Dedifferentiated amniotic fluid mesenchymal stem cell (primary cell): ENCODE results near the gene ARHGEF19.
"Not testable (repeated sequence)": the region's sequence is repeated elsewhere in the genome, so short reads cannot be mapped to it uniquely, and the experiment has no call there.

Source experiments
- DNase-seq: peaks from one replicate; pipeline ENCODE4 v3.0.0-alpha.2; 2016; ENCODE audit errors: extremely low spot score

The ARHGEF19 gene

DNA sequence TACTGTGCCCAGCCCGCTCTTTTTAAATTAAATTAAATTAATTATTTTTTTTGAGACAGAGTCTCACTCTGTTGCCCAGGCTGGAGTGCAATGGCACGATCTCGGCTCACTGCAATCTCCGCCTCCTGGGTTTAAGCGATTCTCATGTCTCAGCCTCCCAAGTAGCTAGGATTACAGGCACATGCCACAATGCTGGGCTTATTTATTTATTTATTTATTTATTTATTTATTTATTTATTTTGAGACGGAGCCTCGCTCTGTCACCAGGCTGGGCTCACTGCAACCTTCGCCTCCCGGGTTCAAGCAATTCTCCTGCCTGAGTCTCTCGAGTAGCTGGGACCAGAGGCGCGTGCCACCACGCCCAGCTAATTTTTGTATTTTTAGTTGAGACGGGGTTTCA, 10.3 kb upstream of the ARHGEF19 start:
- DNase-seq = not testable (repeated sequence)

DNA sequence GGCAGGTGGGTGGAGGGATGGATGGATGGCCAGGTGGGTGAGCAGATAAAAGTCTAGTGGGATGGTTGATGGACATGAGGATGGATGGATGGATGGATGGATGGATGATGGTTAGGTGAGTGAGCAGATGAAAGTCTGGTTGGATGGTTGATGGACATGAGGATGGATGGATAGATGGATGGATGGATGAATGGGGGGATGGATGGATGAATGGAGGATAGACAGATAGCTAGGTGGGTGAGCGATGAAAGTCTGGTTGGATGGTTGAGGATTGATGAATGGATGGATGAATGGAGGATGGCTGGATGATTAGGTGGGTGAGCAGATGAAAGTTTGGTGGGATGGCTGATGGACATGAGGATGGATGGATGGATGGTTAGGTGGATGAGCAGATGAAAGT, 9.0 kb upstream of the ARHGEF19 start:
- DNase-seq = no peak

DNA sequence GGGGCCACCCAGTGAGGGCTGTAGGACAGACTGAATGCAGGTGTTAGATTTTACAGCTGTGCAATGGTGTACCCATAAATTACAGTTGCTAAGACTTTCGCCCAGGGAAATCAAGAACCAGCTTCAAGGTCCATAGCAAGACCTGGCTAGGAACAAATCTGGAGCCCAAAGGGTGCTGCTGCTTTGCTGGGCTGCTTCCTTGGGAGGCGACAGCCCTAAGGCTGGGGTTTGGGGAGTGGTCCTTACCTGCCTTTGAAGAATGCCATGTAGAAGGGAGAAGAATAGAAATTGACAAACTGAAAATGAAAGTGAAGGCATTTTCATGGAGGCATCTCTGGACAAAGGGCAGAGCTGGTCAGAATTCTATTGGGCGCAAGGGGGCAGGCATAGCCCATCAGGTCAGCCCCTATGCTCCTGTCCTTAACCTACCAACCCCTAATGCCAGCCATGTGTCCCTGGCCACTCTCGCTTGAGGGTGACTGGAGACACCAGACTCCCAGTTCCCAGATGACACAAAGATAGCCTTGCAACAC, 7.6 kb upstream of the ARHGEF19 start:
- DNase-seq = no peak

DNA sequence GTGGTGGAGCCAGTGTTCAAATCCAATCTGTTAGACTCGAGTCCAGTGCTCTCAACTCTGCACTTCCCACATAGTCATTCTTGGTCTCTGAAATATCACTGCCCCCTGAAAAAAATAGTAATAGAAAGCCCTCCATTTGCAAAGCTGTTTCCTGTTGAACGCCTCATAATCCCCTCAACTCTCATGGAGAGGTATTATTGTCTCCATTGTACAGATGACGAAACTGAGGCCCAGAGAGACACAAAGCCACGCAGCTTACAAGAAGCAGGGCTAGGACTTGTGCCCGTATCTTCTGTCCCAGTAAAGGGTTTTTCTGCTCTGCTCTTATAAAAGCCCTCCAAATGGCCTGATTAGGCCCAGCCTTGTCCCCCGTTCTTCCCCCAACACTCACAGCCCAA, 6.2 kb upstream of the ARHGEF19 start:
- no peak for DNase-seq

DNA sequence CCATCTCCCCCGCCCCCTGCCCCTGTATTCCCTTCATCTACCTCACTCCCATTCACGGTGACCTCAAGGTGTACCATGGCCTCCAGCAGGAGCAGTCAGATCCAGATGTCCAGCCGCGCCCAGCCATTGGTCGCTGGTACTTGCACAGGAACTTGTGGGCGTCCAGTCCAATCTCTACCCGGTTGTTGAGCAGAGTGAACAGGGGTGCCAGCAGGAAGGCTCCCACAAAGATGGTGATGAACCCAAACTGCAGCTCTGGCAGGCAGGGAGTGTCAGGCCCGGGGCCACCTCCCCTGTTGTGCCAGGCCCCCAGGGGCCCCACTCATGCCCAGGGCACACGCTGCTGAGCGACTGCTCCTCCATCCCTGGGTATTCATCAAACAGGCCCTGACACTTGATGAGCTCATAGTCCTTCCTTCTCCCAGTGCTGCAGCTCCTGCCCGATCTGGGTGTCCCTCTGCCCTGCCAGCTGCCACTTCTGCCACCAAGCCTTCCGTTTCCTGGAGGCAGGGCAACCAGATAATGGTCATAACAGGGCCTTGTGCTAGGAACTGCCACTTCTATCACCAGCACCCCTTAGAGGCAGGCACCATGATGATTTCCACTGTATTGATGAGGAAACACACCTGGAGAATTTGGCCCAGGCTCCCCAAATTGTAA, 5.7 kb upstream of the ARHGEF19 start:
- DNase-seq = no peak

DNA sequence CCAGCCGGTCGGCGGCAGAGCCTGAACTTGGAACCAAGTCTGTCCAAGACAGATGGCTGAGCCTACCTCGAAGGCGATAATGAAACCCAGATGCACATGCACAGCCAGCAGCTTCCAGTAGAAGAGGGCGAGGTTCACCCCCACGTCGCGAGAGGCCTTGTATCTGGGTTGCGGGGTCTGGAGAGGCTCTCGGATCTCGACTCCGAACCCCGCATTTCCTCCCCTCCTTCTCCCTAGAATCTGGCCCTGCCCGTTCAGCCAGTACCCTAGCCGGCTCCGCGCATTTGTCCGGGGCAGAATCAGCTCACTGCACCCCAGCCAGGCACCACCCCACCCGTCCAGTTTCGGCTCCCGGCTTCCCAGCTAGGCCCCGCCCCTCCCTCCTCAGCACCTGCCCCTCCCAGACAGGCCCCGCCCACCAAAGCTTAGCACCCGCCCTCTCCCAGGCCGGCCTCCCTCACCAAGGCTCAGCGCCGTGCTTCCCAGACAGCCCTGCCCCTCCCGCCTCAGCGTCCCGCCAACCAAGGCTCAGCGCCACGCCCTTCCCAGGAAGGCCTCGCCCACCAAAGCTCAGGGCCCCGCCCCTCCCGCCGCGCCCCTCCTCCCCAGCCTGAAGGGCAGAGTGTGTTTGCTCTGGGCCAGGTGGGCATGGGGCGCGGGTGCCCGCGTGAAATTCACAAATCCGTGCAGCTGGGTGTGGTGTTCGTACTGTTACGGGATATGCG, 4.8 kb upstream of the ARHGEF19 start:
- DNase-seq = peak; percentile 96

DNA sequence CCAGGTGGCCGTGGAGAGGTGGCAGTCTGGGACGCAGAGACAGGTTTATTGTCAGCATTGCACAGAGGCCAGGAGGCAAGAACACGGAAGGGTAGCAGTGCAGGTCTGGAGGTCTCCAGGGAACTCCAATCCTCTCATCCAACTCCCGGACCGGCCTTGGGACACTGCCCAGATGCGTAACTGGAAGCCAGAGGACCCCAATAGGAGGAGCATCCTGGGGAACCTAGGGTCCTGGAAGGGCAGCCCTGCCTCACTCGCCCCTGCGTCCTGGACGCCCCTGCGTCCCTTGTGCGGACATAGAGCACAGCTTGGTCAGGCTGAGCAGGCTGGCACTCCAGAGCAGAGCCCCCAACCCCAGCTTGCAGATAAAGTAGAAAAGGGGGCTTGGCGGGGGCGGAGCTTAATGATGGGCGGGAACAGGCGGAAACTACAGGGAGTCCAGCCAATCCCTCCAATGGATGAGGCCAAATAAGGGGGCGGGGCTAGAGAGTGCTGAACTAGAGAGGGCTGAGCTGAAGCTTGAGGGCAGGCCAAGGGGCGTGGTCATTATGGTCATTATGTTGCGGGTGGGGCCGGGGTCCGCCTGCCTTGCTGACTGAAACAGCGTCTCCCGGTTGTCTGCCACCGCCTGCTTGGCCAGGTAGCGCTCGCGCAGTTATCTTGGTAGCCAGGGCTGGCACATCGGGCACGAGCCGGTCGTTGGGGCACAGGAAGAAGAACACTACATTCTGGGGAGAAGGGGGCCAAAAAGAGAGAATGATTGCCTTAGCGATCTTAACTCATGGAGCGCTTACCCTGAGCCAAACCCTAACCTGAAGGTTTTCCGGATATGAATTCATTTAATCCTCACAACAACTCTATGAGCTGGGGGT, 3.7 kb upstream of the ARHGEF19 start:
- peak; percentile 39 for DNase-seq

DNA sequence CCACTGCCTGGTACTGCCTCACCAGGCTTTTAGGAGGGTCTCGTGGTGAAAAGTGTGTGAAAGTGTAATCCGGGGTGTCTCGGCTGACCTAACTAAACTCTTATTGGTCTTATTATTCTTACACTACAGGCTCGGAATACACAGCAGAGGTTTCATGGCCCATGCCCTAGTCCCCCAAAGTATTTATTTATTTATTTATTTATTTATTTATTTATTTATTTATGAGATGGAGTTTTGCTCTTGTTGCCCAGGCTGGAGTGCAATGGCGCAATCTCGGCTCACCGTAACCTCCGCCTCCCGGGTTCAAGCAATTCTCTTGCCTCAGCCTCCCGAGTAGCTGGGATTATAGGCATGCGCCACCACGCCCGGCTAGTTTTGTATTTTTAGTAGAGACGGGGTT, 2.8 kb upstream of the ARHGEF19 start:
- not testable (repeated sequence) for DNase-seq

DNA sequence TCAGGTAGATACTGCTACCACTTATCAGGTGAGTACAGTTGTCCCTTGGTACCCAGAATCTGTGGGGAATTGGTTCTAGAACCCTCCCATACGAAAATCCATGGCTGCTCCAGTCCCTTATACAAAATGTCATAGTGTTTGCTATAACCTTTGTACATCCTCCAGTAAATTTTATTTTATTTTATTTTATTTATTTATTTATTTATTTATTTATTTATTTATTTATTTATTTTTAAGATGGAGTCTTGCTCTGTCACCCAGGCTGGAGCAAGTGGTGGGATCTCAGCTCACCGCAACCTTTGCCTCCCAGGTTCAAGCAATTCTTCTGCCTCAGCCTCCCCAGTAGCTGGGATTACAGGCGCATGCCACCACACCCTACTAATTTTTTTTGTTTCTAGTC, 1.1 kb upstream of the ARHGEF19 start:
- not testable (repeated sequence) for DNase-seq

DNA sequence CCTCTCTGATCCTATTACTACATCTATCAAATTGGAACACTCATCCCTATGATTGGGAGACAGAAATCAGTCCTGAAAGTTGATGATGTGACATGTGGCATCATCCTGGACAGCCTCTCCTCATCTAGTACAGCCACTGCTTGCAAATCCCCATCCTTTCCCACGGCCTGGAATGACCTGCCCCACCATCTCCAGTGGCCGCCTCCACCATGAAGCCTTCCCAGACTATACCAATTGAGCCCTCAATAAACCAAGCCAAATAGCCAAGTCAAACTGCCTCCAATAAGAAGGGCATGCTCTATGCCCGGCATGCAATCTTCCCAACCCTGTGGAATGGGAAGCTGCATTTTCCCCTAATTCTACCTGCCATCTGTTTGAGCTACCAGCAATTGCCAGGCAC, 561 bp upstream of the ARHGEF19 start:
- DNase-seq = no peak

DNA sequence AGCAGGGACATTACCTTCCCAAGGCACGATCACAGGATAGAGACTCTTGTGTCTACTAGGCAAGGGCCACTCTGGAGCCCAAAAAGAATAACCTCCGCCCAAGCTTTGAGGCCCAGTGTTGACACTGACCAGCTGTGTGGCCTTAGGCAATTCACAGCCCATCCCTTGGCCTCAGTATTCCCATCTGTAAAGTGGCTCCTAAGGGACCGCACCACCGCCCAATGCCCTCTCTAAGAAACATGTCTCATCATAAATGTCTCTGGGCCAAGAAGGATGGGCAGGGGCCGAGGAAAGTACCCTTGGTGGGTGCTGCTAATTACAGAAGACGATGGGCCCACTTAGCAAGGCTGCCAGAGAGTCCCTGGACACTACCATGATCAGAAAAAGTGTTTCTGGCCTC, 628 bp downstream of the ARHGEF19 start:
- DNase-seq = no peak

DNA sequence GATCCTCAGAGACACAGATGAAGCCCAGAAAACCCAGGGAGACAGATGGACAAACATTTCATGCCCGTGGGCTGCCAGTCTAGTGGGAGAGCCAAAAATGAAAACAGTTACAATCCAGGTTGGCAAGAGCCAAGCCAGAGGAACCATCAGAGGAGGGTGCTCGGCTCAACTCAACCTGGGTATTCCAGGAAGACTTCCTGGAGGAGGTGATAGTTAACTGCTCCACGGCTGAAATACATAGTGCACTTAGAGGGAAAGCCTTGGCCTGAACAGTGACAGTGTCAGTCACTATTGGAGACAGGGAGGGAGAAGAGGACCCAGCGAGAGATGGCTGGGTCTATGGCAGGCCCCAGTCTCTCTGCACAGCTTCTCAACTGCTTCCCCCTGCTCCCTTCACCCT, 1.9 kb downstream of the ARHGEF19 start:
- no peak for DNase-seq

DNA sequence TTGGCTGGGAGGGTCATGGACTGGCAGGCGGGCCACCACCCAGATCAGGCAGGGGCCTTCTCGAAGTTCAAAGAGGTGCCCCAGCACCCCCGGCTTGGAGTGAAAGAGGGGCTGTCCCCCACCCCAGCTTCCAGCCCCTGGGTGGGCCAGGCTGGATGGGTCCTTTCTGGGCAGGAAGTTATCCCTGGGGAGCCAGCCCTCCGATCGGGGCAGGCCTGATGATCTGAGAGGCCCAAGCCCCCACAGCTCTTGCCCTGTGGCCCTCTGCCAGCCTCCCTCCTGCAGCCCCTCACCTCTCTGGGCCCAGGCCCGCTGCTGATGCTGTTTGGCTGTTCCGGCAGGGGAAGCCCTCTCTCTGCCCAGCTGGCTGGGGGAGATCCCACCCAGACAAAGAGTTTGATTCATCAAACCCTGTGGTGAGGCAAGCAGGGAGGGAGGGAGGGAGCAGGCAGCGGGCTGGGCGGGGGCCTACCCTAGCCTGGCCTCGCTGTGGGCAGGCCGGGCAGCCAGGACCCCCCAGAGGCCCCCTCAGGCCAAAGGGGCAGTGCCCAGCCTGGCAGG, 2.5 kb downstream of the ARHGEF19 start:
- DNase-seq = no peak

DNA sequence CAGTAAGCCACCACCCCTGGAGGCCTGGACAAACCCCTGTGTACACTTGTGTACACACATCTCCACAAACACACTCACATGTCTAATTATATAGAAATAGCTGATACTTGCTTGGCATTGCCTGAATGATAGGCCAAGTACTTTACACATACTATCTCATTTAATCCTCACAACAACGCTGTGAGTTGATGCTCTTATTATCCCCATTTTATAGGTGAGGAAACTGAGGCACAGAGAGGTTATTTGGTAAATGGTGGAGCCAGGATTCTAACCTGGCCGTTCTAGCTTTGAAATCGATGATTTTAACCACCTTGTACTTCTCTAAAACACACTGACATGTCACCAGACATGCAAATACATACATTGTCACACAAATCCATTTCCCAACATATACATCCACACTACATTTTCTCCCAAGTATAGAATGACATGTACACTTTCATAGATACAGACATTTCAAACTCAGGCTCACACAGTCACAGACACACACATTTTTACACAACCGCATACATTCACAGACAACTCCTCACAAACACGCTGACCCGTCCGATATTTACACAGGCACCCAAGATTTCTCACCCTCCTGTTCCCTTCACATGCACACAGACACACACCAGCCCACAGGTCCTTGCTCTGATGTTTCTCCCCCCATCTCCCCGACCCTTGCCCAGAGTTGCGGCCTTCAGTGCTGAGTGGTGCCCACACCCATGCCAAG, 3.2 kb downstream of the ARHGEF19 start:
- DNase-seq = no peak

DNA sequence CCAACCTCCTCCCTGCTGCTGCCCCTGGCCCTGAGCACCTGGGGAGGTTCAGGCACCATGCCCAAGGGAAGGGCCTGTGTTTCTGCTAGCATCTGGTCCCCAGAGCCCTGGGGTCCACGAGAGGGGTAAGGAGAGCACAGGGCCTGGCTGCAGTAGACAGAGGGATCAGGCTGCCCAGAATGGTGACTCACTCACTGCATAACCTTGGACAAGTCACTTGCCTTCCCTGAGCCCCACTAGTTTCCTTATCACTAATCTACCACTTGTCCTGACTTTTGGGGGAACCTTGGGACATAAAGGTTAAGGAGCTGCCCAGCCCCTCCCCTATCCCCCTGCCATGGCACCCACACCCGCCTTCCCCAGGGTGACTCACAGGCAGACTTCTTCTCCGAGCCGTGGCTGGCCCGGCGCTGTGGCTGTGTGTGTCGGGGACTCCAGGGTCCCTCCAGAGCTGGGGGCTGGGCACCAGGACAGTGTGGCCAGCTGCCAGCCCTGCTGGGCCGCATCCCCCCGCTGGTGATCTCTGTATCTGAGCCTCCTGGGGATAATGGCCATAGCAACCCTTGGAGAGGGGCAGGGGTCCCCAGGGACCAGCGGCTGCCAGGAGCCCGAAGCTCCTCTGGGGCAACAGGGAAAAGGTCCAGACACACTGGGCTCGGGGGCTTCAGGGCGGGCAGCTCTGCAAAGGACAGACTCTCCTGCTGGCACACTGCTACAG, 4.0 kb downstream of the ARHGEF19 start:
- no peak for DNase-seq

DNA sequence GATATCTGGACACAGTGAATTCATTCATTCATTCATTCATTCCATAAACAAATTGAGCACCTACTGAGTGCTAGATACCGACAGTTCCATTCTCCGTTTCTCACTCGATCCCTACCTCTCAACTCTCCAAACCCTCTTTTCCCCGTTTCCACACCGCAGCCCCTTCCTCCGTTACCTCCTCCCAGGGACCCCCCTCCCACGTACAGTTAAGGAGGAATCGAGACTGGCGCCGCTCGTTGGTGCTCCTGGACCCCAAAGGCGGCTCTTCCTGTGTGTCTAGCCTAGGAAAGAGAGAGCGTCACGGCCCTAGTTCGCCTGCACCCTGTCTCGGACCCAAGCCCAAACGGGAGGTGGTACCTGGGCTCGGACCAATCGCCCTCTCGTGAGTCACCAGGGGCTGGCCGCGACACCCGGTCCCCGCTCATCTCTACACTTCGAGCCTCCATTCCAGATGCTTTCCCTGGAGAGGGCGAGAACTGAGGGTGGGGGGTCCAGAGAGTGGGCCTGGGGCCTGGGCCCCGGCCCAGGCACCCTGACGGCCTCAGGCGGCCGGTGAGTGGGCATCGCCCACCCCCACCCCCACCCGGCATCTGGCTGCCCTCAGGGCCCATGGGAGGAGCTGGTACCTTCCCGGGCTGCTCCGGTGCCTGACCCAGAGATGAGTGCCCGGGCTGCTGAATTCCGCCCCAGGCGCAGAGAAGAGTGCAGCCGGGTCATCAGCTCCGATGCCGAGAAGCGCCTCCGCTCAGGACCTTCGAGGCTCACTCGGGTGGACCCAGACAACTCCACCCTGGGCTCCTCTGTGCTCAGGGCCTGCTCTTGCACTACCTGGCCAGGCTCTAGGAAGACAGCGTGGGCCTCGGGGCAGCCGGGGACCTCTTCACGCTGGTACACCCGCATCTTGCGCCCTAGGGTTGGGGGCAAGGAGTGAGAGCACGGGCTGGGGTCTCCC, 4.9 kb downstream of the ARHGEF19 start:
- no peak for DNase-seq

DNA sequence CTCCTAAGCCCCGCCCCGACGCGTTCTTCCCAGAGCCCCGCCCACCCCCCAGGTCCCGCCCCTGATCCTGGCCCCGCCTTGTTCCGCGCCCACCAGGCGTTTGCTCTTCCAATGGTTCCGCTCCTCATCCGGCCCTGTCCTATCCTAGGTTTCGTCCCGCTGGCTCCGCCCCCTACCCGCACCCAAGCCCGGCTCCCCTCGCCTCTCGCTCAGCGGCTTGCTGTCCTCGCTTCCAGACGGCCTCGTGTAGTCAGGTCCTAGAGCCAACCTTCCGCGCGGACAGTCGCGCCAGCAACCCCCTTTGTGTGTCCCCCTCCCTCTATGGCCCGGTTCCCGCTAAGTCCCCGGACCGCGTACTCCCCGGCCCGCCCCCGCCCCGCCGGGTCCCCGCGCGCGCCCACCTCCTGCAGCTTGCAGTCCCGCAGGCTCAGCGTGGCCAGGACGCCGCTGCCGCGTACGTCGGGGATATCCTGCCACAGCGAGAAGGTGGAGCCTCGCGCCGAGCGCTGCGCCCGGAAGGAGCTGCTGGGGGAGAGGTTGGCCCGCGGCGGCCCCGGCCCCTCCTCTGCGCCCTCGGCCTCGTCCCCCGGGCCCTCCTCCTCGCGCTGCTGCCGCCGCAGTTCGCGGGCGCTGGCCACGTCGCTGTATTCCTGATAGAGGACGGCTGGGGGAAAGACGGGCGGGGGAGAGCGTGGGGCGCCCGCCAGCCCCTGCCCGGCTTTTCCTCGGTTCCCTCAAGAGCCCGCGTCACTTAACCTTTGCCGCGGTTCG, 5.7 kb downstream of the ARHGEF19 start:
- peak; percentile 97 for DNase-seq

DNA sequence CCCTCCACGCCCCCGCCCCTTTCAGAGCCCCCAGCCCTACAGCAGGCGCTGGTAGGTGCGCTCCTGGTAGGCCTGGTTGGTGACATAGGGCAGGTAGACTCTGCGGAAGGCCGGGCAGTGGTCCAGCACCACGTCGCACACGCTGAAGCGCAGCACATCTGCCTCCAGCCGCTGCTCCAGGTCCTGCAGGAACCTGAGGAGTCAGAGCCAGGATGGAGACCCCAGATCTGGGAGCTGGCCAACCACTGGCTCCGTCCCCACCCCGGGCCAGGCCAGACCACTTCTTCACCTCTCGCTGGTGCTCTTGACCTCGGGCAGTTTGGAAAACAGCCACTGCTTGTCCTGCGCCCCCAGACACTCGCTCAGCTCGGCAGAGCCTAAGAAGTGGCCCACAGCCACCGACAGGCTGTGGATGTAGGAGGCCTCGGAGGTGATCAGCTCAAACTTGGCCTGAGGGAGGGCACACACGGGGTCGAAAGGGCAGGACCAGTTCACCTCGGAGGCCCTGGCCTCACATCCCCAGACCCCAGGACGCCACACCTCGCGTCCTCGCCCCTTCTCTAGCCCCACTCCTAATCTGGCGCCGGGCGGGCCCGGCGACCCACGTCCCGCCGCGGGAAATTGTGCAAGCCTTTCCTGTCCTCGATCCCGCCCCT, 6.4 kb downstream of the ARHGEF19 start:
- DNase-seq = no peak
